Chondrocyte (in vitro differentiated cells): ENCODE results near the gene MRPL41. TPM values are rescaled to one million over a fixed set of nuclear protein-coding genes. Genes with fewer than 3 reads are reported as not detected.
A peak's percentile ranks its signal among the peaks of the same experiment; 100 is the strongest.

ENCODE experiments used
- DNase-seq: peaks from one replicate; pipeline ENCODE4 v3.0.0; 2021; ENCODE audit warnings: mixed read lengths, low spot score
- H3K27ac Mint-ChIP-seq: one replicate; pipeline ENCODE4 v1.8.0; 2021; ENCODE audit warnings: mild to moderate bottlenecking, moderate library complexity, mixed read lengths; ENCODE audit not compliant: unreplicated experiment
- H3K27me3 Mint-ChIP-seq: 2 replicates; pipeline ENCODE4 v1.8.0; 2021; ENCODE audit warnings: low read depth, mixed read lengths
- H3K36me3 Mint-ChIP-seq: 2 replicates; pipeline ENCODE4 v1.8.0; 2021; ENCODE audit warnings: low read depth, mixed read lengths
- H3K4me1 Mint-ChIP-seq: 2 replicates; pipeline ENCODE4 v1.8.0; 2021; ENCODE audit warnings: low read depth, mild to moderate bottlenecking, mixed read lengths
- H3K4me3 Mint-ChIP-seq: one replicate; pipeline ENCODE4 v1.8.0; 2021; ENCODE audit warnings: mild to moderate bottlenecking, moderate library complexity, mixed read lengths; ENCODE audit not compliant: unreplicated experiment
- H3K9me3 Mint-ChIP-seq: 2 replicates; pipeline ENCODE4 v1.8.0; 2021; ENCODE audit warnings: low read depth, mixed read lengths
- CTCF ChIP-seq: fragments of 200-600 bp; sonication (generic); IDR thresholded peaks from 2 replicates; pipeline ENCODE4 v1.5.0; 2021; ENCODE audit warnings: antibody characterized with exemption, mild to moderate bottlenecking, moderate library complexity
- total RNA-seq: library from RNA; stranded (reverse); gene quantifications from 3 replicates; pipeline ENCODE4 v1.2.1, GENCODE V29; 2021

Gene MRPL41
- total RNA-seq, 1 donor from 2014 or later: 55.4 TPM

GRCh38 chr9:137554349-137554748 lies 2.7 kb downstream of the MRPL41 start:
- no peak for DNase-seq
- Mint-ChIP-seq H3K4me3 (no peak overlapping the region), H3K36me3 (peaks cover 15% of the 10 kb centered on the region), H3K27me3 (no peaks in the 10 kb centered on the region), H3K27ac (peak overlapping the region; percentile 17), H3K4me1 (peaks cover 18% of the 10 kb centered on the region), H3K9me3 (no peaks in the 10 kb centered on the region)
- TF ChIP-seq CTCF: no peak

- Mint-ChIP-seq H3K27ac (no peak overlapping the region), H3K4me1 (peaks cover 12% of the 10 kb centered on the region), H3K36me3 (peaks cover 20% of the 10 kb centered on the region), H3K4me3 (no peak overlapping the region), H3K27me3 (no peaks in the 10 kb centered on the region), H3K9me3 (no peaks in the 10 kb centered on the region)
- TF ChIP-seq CTCF: no peak
- no peak for DNase-seq
Measured at GRCh38 chr9:137555179-137555578, 3.5 kb downstream of the MRPL41 start.

GRCh38 chr9:137556069-137556838 lies 4.6 kb downstream of the MRPL41 start:
- no peak for TF ChIP-seq CTCF
- DNase-seq: no peak
- H3K4me1 Mint-ChIP-seq: peaks cover 10% of the 10 kb centered on the region
- H3K9me3 Mint-ChIP-seq: no peaks in the 10 kb centered on the region
- no peaks in the 10 kb centered on the region for H3K27me3 Mint-ChIP-seq
- peaks cover 22% of the 10 kb centered on the region for H3K36me3 Mint-ChIP-seq
- no peak overlapping the region for H3K4me3 Mint-ChIP-seq
- peak overlapping the region; percentile 61 for H3K27ac Mint-ChIP-seq

- peaks cover 28% of the 10 kb centered on the region for H3K36me3 Mint-ChIP-seq
- DNase-seq: no peak
- H3K27ac Mint-ChIP-seq: peak overlapping the region; percentile 45
- H3K27me3 Mint-ChIP-seq: no peaks in the 10 kb centered on the region
- peaks cover 3% of the 10 kb centered on the region for H3K4me1 Mint-ChIP-seq
- no peak overlapping the region for H3K4me3 Mint-ChIP-seq
- TF ChIP-seq CTCF: no peak
- no peaks in the 10 kb centered on the region for H3K9me3 Mint-ChIP-seq
Measured at GRCh38 chr9:137558127-137558526, 6.4 kb downstream of the MRPL41 start.

- H3K4me3 Mint-ChIP-seq: no peak overlapping the region
- no peak overlapping the region for H3K27ac Mint-ChIP-seq
- no peak for TF ChIP-seq CTCF
- H3K36me3 Mint-ChIP-seq: peaks cover 26% of the 10 kb centered on the region
- DNase-seq: no peak
- H3K27me3 Mint-ChIP-seq: no peaks in the 10 kb centered on the region
- no peaks in the 10 kb centered on the region for H3K4me1 Mint-ChIP-seq
- no peaks in the 10 kb centered on the region for H3K9me3 Mint-ChIP-seq
Measured at GRCh38 chr9:137564134-137564533, 12.5 kb downstream of the MRPL41 start.
